ENCODE results near the gene MPDU1. TPM values are rescaled to one million over a fixed set of nuclear protein-coding genes. Genes with fewer than 3 reads are reported as not detected.

MPDU1 gene
- total RNA-seq, 4 donors from 2014 or later = 37.1 to 236 (median 125) TPM

DNA sequence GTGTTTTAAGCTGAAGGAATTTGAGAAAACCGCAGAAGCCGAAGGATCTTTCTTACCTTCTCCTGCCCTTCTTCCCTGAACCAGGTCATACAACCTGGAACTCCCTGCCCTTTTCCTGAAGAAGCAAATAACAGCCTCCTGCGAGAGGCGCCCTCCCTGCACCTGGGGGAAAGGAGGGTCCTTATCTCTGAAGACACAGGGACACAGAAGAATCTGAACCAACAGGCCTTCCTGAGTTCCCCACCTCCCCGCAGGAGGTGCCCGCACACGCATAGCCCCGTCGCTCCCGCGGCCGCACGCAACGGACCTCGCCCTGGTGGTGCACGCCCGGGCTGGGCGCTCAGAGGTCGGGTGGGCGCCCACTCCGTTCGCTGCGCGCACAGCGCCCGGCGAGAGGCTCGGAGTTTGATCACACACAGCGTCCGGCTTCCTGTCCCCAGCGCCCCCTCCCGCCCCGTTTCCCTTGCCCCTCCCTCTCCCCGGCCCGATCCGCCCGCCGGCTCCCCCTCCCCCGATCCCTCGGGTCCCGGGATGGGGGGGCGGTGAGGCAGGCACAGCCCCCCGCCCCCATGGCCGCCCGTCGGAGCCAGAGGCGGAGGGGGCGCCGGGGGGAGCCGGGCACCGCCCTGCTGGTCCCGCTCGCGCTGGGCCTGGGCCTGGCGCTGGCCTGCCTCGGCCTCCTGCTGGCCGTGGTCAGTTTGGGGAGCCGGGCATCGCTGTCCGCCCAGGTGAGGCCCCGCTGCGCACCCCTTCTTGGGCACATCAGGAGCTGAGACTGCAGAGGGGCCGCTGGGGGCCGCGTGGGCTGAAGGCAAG lies 34.9 kb upstream of the MPDU1 start, which contains the start of gene TNFSF12:
TNFSF12 (plus strand) TSS at position 474 of the 816 bp plus-strand sequence; CDS start at position 570, 96 bp downstream.
- H3K27ac ChIP-seq = peak within 1 kb of the TSS; percentile 85 to 94 (median 92)
- no peaks in the 10 kb centered on the region for H3K9me3 ChIP-seq
- no peaks in the 10 kb centered on the region for H3K36me3 ChIP-seq
- peak; percentile 74 to 88 (median 81) for DNase-seq
- H3K4me3 ChIP-seq = peak within 1 kb of the TSS; percentile 64 to 80 (median 72)
- no peaks in the 10 kb centered on the region for H3K27me3 ChIP-seq
- peak in 3 of 6 experiments; percentile 5 to 16 (median 10) for TF ChIP-seq CTCF (IDR thresholded peaks at IDR 0.05)
- peak in 1 of 2 donors; percentile 40 for TF ChIP-seq POLR2A (IDR thresholded peaks at IDR 0.05)
- peaks cover 0 to 19% (median 13%) of the 10 kb centered on the region in 4 donors for H3K4me1 ChIP-seq

DNA sequence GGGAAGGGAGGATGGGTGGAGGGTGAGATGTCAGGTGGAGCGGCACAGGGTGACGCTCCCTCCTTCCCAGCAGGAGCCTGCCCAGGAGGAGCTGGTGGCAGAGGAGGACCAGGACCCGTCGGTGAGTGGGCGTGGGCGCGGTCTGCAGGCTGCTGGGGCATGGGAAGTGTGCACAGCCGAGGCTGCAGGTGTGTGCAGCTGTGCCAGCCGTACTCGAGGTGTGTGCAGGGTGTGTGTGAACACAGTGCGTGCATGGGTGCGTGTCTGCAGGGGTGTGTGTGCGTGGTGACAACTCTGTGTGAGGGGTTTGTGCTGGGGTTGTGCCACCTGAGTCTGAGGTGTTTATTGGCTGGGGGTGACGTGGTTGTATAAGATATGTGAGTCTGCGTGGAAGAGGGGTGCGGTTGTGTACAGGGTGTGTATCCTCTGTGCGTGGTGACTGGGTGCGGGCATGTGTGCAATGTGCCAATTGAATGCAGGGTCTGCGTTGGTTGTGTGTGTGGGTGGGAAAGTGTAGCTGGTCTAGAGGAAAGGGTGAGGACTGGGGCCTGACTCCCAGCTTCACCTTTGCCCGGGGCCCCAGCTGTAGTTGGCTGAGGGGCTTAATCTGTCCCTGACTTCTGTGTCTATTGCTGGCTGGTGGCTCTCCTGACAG lies 34.1 kb upstream of the MPDU1 start:
- H3K27ac ChIP-seq = peak overlapping the region; percentile 85 to 94 (median 92)
- H3K27me3 ChIP-seq = no peaks in the 10 kb centered on the region
- H3K4me3 ChIP-seq = peak overlapping the region; percentile 64 to 80 (median 72)
- peak in 2 of 3 donors; percentile 55 to 57 for DNase-seq
- H3K36me3 ChIP-seq = no peaks in the 10 kb centered on the region
- peaks cover 0 to 19% (median 13%) of the 10 kb centered on the region in 4 donors for H3K4me1 ChIP-seq
- no peaks in the 10 kb centered on the region for H3K9me3 ChIP-seq
- no peak for TF ChIP-seq POLR2A (IDR thresholded peaks at IDR 0.05)
- TF ChIP-seq CTCF (IDR thresholded peaks at IDR 0.05) = no peak

DNA sequence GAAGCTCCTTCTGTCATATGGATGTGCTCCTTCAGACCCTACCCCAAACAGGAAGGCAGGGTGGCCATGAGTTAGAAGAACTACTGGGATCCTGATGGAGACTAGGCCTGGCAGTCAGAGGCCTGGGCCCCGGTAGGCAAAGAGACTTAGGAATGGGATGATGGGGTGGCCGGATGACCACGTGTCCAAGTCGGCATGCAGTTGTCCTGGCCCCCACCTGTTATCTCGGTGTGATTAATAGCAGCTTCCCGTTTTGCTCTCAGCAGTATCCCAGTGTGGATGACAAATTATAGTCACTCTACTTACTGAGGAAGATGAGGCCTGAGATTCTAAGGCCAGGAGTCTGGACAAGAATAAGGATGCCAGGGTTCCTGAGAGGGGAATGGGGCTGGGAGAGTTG lies 33.3 kb upstream of the MPDU1 start:
- no peak for TF ChIP-seq POLR2A (IDR thresholded peaks at IDR 0.05)
- no peak for TF ChIP-seq CTCF (IDR thresholded peaks at IDR 0.05)
- no peak overlapping the region for H3K4me3 ChIP-seq
- no peak for DNase-seq
- no peaks in the 10 kb centered on the region for H3K27me3 ChIP-seq
- H3K9me3 ChIP-seq = no peaks in the 10 kb centered on the region
- H3K36me3 ChIP-seq = no peaks in the 10 kb centered on the region
- peaks cover 0 to 19% (median 13%) of the 10 kb centered on the region in 4 donors for H3K4me1 ChIP-seq
- H3K27ac ChIP-seq = peak overlapping the region in 2 of 4 donors; percentile 91 to 94

DNA sequence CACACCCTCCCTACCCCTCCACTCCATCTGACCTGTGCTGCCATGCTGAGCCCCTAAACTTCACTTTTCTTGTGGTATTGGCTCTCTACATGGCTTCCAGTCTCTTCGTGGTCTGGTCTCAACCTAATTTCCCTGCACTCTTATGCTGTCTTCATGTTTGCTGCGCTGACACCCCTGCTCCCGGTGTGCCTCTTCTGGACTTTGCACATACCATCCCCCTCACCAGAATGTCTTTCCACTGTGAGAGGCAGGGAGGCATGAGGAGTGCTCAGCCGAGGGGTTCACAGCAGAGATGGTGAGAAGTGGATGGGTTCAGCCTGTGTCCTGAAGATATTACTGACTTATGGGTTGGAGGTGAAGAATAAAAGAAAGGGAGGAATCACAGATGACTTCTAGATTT lies 32.3 kb upstream of the MPDU1 start:
- no peak for TF ChIP-seq CTCF (IDR thresholded peaks at IDR 0.05)
- no peak for TF ChIP-seq POLR2A (IDR thresholded peaks at IDR 0.05)
- peak overlapping the region in 1 of 4 donors; percentile 80 for H3K27ac ChIP-seq
- no peak overlapping the region for H3K4me3 ChIP-seq
- no peaks in the 10 kb centered on the region for H3K9me3 ChIP-seq
- no peak for DNase-seq
- H3K36me3 ChIP-seq = no peaks in the 10 kb centered on the region
- peaks cover 0 to 19% (median 13%) of the 10 kb centered on the region in 4 donors for H3K4me1 ChIP-seq
- H3K27me3 ChIP-seq = no peaks in the 10 kb centered on the region

DNA sequence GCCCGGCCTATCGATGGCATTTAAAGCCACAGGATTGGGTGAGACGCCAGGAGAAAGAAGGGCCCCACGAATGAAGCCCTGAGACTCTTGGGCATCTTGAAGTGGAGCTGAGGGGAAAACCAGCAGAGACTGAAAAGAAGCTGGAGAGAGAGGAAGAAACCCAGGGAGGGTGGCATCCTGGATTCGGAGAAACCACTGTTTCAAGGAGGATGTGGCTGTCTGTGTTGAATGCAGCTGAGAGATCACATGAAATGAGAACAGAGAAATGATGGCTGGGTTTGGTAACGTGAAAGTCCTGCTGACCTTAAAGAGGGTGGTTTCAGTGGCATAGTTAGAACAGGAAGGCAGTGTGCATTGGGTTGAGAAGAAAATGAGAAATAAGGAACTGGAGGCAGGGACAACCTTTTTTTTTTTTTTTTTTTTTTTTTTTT lies 31.0 kb upstream of the MPDU1 start:
- Histone ChIP-seq H3K36me3 (no peaks in the 10 kb centered on the region), H3K27ac (peak overlapping the region in 2 of 4 donors; percentile 62 to 80), H3K4me3 (no peak overlapping the region), H3K27me3 (no peaks in the 10 kb centered on the region), H3K4me1 (peaks cover under 1 to 30% (median 15%) of the 10 kb centered on the region in 4 donors), H3K9me3 (no peaks in the 10 kb centered on the region)
- DNase-seq = peak in 2 of 3 donors; percentile 63 to 75
- TF ChIP-seq POLR2A (IDR thresholded peaks at IDR 0.05) = no peak
- TF ChIP-seq CTCF (IDR thresholded peaks at IDR 0.05) = no peak

Data from Peyer's patch (tissue), 4 donors.